GM12891 (cell line): Measurements from ENCODE around the gene PHLDB3.
A peak's percentile ranks its signal among the peaks of the same experiment; 100 is the strongest.

Source experiments
- DNase-seq: peaks from one replicate; pipeline ENCODE4 v3.0.0; 2011; ENCODE audit warnings: low spot score; ENCODE audit not compliant: insufficient read length
- FAIRE-seq: peaks from 2 replicates; lab custom pipeline; 2011; peaks lifted over from hg19 to GRCh38; lab: Jason Lieb, UNC
- PAX5 ChIP-seq: IDR thresholded peaks from 2 replicates; pipeline ENCODE4 v1.6.1; 2011; ENCODE audit warnings: low read length, moderate library complexity, mild to moderate bottlenecking; ENCODE audit not compliant: insufficient read depth, severe bottlenecking
- POLR2A ChIP-seq: IDR thresholded peaks from 2 replicates; pipeline ENCODE4 v1.6.1; 2011; ENCODE audit warnings: low read depth, low read length, control low read depth
- POLR2AphosphoS5 ChIP-seq: IDR thresholded peaks from 2 replicates; pipeline ENCODE4 v1.6.1; 2011; ENCODE audit warnings: low read depth, low read length, control low read depth
- POU2F2 ChIP-seq: IDR thresholded peaks from 2 replicates; pipeline ENCODE4 v1.6.1; 2011; ENCODE audit warnings: low read depth, mild to moderate bottlenecking, control low read depth, low read length, moderate library complexity
- SPI1 ChIP-seq: IDR thresholded peaks from 2 replicates; pipeline ENCODE4 v1.6.1; 2011; ENCODE audit warnings: low read depth, low read length, control low read depth
- TAF1 ChIP-seq: IDR thresholded peaks from 2 replicates; pipeline ENCODE4 v1.6.1; 2011; ENCODE audit warnings: low read depth, low read length, control low read depth

The PHLDB3 gene

DNA sequence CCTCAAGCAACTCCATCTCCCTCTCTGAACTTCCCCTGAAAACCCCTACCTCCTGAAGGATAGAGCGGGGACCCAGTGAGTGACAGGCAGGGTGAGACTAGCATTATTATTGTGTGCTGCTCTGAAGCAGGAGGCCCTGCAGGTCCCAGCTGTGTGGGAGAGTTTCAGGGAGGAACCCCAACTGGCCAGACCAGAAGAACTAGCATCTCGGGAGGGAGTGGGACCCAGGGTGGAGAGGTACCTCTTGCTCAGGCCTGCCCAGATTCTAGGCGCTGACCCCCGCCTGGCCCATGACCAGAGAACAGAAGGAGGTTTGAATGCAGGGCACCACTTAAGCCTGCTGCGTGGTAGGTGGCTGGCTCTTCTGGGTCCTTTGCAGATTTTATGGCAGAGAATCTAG lies 33.5 kb downstream of the PHLDB3 start:
- no peak for DNase-seq
- FAIRE-seq = no peak

GRCh38 chr19:43470288-43470687 lies 34.3 kb downstream of the PHLDB3 start:
- DNase-seq (no peak), FAIRE-seq (no peak)
- TF ChIP-seq SPI1 = no peak
- no peak for TF ChIP-seq POLR2AphosphoS5
- no peak for TF ChIP-seq PAX5
- no peak for TF ChIP-seq POU2F2
- TF ChIP-seq POLR2A = no peak
- TF ChIP-seq TAF1 = no peak

More for the DNA sequence above, 33.5 kb downstream of the PHLDB3 start:
- TF ChIP-seq POLR2AphosphoS5 (no peak), PAX5 (no peak), SPI1 (no peak), POU2F2 (no peak)

- no peak for FAIRE-seq
- TF ChIP-seq POU2F2 (no peak), PAX5 (no peak)
- DNase-seq = no peak
Observed at GRCh38 chr19:43469160-43469480, 35.4 kb downstream of the PHLDB3 start.

DNA sequence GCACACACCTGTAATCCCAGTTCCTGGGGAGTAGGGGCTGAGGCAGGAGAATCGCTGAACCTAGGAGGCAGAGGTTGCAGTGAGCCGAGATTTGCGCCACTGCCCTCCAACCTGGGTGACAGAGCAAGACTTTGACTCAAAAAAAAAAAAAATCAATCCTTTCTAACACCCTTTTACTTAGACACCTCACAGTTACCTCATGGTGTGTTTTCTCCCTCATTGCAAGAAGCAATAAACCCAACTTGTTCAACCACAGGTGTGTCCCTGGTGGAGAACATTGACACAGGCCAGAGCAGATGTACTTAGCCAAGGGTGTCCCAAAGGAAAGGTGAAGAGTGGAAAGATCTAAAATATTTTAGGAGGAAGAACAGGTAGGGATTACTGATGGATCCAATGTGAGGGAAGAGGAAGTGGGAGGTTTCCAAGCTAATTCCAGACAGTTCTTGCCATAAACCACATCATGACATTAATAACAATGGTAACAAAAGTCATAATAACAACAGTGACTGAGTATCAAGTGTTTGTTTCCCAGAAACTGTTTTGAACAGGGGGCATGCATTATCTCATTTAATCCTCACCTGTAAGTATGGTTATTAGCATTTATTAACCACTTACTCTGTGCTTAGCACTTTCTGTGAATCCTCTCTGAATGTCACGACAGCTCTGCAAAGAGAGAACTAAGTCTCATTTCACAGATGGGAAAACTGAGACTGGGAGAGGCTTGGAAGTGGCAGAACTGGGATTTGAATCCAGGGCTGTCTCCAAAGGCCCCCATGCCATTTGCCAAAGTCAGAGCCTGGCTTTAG lies 36.0 kb downstream of the PHLDB3 start:
- no peak for TF ChIP-seq POLR2A
- TF ChIP-seq POU2F2 = no peak
- no peak for TF ChIP-seq POLR2AphosphoS5
- no peak for TF ChIP-seq PAX5
- no peak for TF ChIP-seq TAF1
- no peak for TF ChIP-seq SPI1
- no peak for DNase-seq
- FAIRE-seq = no peak

DNA sequence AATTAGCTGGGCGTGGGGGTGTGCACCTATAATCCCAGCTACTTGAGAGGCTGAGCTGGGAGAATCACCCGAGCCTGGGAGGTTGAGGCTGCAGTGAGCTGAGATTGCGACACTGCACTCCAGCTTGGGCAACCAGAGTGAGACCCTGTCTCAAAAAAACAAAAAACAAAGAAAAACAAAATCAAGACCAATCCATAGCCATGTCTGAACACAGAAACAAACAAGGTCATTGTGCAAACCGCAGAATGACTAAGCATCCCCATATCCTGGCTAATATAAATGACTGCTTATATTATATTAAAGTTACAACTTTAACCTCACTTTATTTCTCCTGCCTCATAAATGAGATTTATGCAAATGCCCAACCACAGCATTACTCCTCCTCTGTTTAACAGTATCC lies 36.8 kb downstream of the PHLDB3 start:
- DNase-seq = no peak
- no peak for FAIRE-seq
- no peak for TF ChIP-seq POLR2A
- no peak for TF ChIP-seq TAF1

DNA sequence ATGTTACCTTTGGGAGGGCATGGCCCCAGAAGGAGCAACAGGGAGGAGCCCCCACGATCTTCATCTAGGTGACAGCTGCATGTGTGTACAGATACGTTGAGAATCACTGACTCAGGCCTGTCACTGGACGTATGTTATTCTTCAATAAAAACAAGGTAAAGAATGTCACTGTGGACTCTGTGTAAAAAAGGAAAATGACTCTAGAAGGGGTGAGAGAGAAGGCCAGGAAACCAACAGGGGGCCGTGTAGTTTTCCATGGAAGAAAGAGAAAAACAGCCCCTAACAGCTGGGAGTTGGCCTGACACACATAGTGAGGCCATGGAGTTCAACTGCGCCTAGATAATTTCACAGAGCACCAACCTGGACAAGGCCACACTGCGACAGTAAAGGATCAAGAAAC lies 37.3 kb downstream of the PHLDB3 start:
- TF ChIP-seq PAX5 = no peak
- no peak for TF ChIP-seq POLR2A
- no peak for TF ChIP-seq TAF1
- TF ChIP-seq POU2F2 = no peak
- TF ChIP-seq SPI1 = no peak
- no peak for TF ChIP-seq POLR2AphosphoS5
- DNase-seq (no peak), FAIRE-seq (no peak)

- TF ChIP-seq SPI1 = no peak
- TF ChIP-seq POLR2AphosphoS5 = no peak
- no peak for TF ChIP-seq PAX5
- TF ChIP-seq TAF1 = no peak
- TF ChIP-seq POLR2A = no peak
- TF ChIP-seq POU2F2 = no peak
- no peak for DNase-seq
- no peak for FAIRE-seq
Observed at GRCh38 chr19:43466793-43467192, 37.8 kb downstream of the PHLDB3 start.

DNA sequence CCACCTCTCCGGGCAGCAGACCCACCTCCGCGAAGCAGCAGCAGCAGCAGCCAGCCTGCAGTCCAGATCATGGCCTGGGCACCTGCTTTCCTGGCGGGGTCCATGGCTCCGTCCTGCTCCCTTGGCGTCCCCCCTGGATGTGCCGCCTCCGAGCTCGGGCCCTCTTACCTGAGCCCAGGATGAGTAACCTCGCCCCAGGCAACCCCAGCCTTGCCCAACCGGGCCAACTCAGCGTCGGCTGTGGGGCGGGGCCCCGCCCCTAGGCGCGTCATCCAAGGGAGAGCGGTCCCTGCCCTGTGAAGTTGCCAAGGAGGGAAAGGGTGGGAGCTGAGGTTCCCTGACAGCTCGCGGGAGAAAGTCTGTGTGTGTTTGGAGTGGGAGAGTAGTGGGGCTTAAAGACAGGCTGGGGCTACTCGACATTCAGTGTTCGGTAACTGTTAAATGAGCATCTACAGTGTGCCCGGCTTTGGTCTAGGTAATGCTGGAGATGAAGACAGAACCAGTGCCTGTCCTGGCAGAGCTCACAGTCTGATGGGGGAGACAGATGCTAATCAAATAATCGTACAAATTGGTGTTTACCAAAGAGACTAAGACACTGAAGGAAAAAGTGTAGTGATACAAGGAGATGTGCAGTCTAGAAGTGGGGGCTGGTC lies 39.0 kb downstream of the PHLDB3 start, which contains the start of gene LYPD3:
TSS of gene LYPD3 (minus strand) at position 141 of the 653 bp plus-strand sequence. CDS start at position 104, 37 bp downstream.
- no peak for DNase-seq
- TF ChIP-seq POU2F2 (no peak), SPI1 (no peak), PAX5 (no peak), POLR2AphosphoS5 (no peak), POLR2A (no peak), TAF1 (no peak)
- no peak for FAIRE-seq

DNA sequence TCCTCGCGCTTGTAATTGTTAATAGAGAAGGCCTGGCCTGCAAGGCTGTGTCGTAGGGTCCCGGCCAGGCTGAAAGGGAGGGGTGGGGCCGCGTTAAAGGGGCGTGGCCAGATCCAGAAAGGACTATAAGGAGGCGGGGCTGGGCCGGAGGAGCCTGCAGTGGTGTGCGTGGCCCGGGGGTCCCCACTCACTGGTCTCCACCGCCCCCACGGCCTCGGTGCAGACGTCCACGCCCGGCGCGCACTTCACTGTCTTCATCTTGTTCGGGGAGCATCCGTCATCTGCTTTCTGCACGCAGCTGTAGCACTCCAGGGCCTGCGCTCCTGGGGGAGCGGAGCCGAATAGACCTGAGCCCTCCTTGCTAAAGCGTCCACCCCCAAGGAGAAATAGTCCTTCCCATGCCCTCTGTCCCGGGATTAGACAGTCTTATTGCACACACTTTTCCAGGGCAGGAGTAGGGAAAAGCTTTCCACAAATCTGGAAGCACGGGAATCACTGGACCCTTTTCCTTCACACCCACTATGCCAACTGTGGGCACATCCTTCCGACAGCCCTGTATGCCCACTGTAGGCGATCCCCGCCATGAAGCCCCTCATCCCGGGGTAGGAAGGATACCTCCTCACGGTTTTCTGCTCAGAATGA lies 40.3 kb downstream of the PHLDB3 start:
- DNase-seq = peak; percentile 74
- no peak for FAIRE-seq
- no peak for TF ChIP-seq POLR2AphosphoS5
- no peak for TF ChIP-seq POU2F2
- no peak for TF ChIP-seq POLR2A
- no peak for TF ChIP-seq SPI1
- TF ChIP-seq TAF1 = no peak
- TF ChIP-seq PAX5 = no peak

DNA sequence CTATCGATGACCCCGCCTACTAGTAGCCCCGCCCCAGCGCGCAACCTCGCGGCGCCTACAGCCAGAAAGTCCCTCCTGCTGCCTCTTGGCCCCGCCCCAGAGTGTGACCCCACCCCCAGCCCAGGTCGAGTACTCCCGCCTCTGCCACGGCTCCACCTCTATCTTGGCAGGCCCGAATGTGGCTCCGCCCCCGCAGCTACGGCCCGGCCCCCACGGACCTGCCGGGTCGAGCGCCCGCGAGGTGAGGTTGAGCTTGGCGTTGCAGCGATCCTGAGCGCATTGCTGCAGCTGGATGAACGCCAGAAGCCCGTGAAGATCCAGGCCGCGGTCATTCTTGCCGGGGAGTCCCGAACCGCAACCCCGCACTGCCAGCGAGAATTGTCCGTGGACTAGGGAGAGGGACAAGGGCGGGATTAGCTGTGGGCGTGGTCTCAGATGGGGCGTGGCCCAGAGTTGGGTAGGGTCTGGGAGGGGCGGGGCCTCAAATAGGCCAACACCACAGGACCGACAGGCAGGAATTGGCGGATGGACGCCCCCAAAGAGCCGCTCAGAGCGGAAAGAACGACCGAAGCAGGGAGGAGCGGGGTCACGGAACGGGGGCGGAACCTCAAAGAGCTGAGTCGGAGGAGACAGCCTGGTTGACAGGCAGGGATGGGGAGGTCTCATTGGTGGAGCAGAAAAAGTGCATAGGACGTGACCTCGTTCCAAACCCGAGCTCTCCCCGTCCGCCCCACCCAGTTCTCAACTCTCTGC lies 41.0 kb downstream of the PHLDB3 start:
- TF ChIP-seq POLR2AphosphoS5 (no peak), POLR2A (no peak), POU2F2 (no peak), TAF1 (no peak), PAX5 (no peak), SPI1 (no peak)
- FAIRE-seq = peak; percentile 95
- peak; percentile 96 for DNase-seq
